Liver (tissue), 9 donors: Measurements from ENCODE around the gene CHERP. TPM values are rescaled to one million over a fixed set of nuclear protein-coding genes. Genes with fewer than 3 reads are reported as not detected.
A peak's percentile ranks its signal among the peaks of the same experiment; 100 is the strongest.

Experiments
- DNase-seq: peaks from one replicate; pipeline ENCODE4 v3.0.0-alpha.2; 2017; ENCODE audit warnings: low spot score
- H3K27ac ChIP-seq, 2 donors: one replicate each; pipeline ENCODE4 v1.7.0; 2013; ENCODE audit warnings: inconsistent platforms in 2 of 2, low read length in 2 of 2, control low read depth in 1 of 2, low read depth in 1 of 2, mild to moderate bottlenecking in 1 of 2
- H3K27me3 ChIP-seq, 4 donors: one replicate each; pipeline versions ENCODE4 v1.6.1 to v1.7.0; 2013; ENCODE audit warnings: low read length in 3 of 4, inconsistent platforms in 1 of 4, mild to moderate bottlenecking in 1 of 4, moderate library complexity in 1 of 4; ENCODE audit not compliant: control insufficient read depth in 4 of 4, insufficient read depth in 4 of 4
- H3K36me3 ChIP-seq, 4 donors: one replicate each; pipeline versions ENCODE4 v1.6.1 to v1.7.0; 2013; ENCODE audit warnings: low read length in 3 of 4, mild to moderate bottlenecking in 3 of 4, low read depth in 1 of 4, moderate library complexity in 1 of 4; ENCODE audit not compliant: control insufficient read depth in 4 of 4, insufficient read depth in 3 of 4
- H3K4me1 ChIP-seq, 4 donors: one replicate each; pipeline versions ENCODE4 v1.6.1 to v1.7.0; 2013; ENCODE audit warnings: low read length in 3 of 4, mild to moderate bottlenecking in 3 of 4, moderate library complexity in 1 of 4; ENCODE audit not compliant: control insufficient read depth in 4 of 4, insufficient read depth in 4 of 4
- H3K4me3 ChIP-seq, 3 donors: one replicate each; pipeline versions ENCODE4 v1.6.1 to v1.7.0; 2013; ENCODE audit warnings: low read length in 3 of 3, control low read depth in 1 of 3, low read depth in 1 of 3, mild to moderate bottlenecking in 1 of 3
- H3K9ac ChIP-seq, 2 donors: one replicate each; pipeline ENCODE4 v1.7.0; 2013; ENCODE audit warnings: low read length in 2 of 2, mild to moderate bottlenecking in 2 of 2, moderate library complexity in 2 of 2, control low read depth in 1 of 2, low read depth in 1 of 2
- H3K9me3 ChIP-seq, 4 donors: one replicate each; pipeline versions ENCODE4 v1.6.1 to v1.7.0; 2013; ENCODE audit warnings: low read length in 3 of 4; ENCODE audit not compliant: control insufficient read depth in 4 of 4
- ATF3 ChIP-seq: IDR thresholded peaks from 2 replicates; pipeline ENCODE4 v1.6.1; 2016; ENCODE audit warnings: antibody characterized with exemption
- EGR1 ChIP-seq, 2 donors: IDR thresholded peaks; 2 replicates each; pipeline ENCODE4 v1.6.1; 2016 to 2018; ENCODE audit warnings: antibody characterized with exemption in 2 of 2, low read depth in 2 of 2
- FOXA1 ChIP-seq: IDR thresholded peaks from 2 replicates; pipeline ENCODE4 v1.6.1; 2016; ENCODE audit warnings: antibody characterized with exemption
- FOXA2 ChIP-seq: IDR thresholded peaks from 2 replicates; pipeline ENCODE4 v1.6.1; 2016; ENCODE audit warnings: antibody characterized with exemption
- GABPA ChIP-seq, 2 donors: IDR thresholded peaks in 1 of 2; conservative IDR thresholded peaks in 1 of 2; 2 replicates each; pipeline ENCODE4 v1.6.1; 2016; ENCODE audit warnings: antibody characterized with exemption in 2 of 2, mild to moderate bottlenecking in 1 of 2, moderate library complexity in 1 of 2
- HNF4A ChIP-seq, 2 donors: conservative IDR thresholded peaks; 2 replicates each; pipeline ENCODE4 v1.6.1; 2016; ENCODE audit warnings: antibody characterized with exemption in 2 of 2, mild to moderate bottlenecking in 2 of 2
- HNF4G ChIP-seq: IDR thresholded peaks from 2 replicates; pipeline ENCODE4 v1.6.1; 2016; ENCODE audit warnings: antibody characterized with exemption
- JUND ChIP-seq, 2 donors: IDR thresholded peaks; 2 replicates each; pipeline ENCODE4 v1.6.1; 2016; ENCODE audit warnings: antibody characterized with exemption in 2 of 2
- NR2F2 ChIP-seq: IDR thresholded peaks from 2 replicates; pipeline ENCODE4 v1.6.1; 2016; ENCODE audit warnings: antibody characterized with exemption
- RAD21 ChIP-seq, 2 donors: IDR thresholded peaks; 2 replicates each; pipeline ENCODE4 v1.6.1; 2016; ENCODE audit warnings: antibody characterized with exemption in 2 of 2, mild to moderate bottlenecking in 2 of 2
- REST ChIP-seq: IDR thresholded peaks from 2 replicates; pipeline ENCODE4 v1.6.1; 2016; ENCODE audit warnings: antibody characterized with exemption, mild to moderate bottlenecking
- RXRA ChIP-seq, 2 donors: IDR thresholded peaks; 2 replicates each; pipeline ENCODE4 v1.6.1; 2017 to 2018; ENCODE audit warnings: antibody characterized with exemption in 2 of 2, mild to moderate bottlenecking in 1 of 2
- SP1 ChIP-seq: IDR thresholded peaks from 2 replicates; pipeline ENCODE4 v1.6.1; 2018; ENCODE audit warnings: antibody characterized with exemption, mild to moderate bottlenecking
- TAF1 ChIP-seq: conservative IDR thresholded peaks from 2 replicates; pipeline ENCODE4 v1.6.1; 2016; ENCODE audit warnings: antibody characterized with exemption, mild to moderate bottlenecking
- YY1 ChIP-seq: IDR thresholded peaks from 2 replicates; pipeline ENCODE4 v1.6.1; 2016; ENCODE audit warnings: antibody characterized with exemption, mild to moderate bottlenecking
- ZBTB33 ChIP-seq: IDR thresholded peaks from 2 replicates; pipeline ENCODE4 v1.6.1; 2016; ENCODE audit warnings: antibody characterized with exemption
- WGBS: extraction: QIAGEN DNeasy Blood & Tissue Kit; methylation state at CpG from one replicate; pipeline ENCODE4 v1.1.7; 2013; 5-methylcytosine and 5-hydroxymethylcytosine counted together
- polyA plus RNA-seq, 2 donors: library from polyadenylated mRNA; stranded (reverse) in 1 of 2; unstranded in 1 of 2; fragments of 200-250 nt in 1 of 2; fragments of >200 nt in 1 of 2; fragmentation: Nextera tagmentation in 1 of 2; extraction: Ambion mirVana in 1 of 2; gene quantifications; one replicate each; pipeline versions ENCODE4 v1.2.1 to v1.2.3, GENCODE V29; 2013 to 2015
- total RNA-seq, 2 donors: library from RNA; depleted of rRNA; stranded (reverse); fragments of >200 nt; gene quantifications; one replicate each; pipeline ENCODE4 v1.2.3, GENCODE V29; 2014
- TF ChIP-seq, protein P1 (sequence below): IDR thresholded peaks from 2 replicates; pipeline ENCODE4 v1.6.1; 2016; ENCODE audit warnings: antibody characterized with exemption
- TF ChIP-seq, protein P2 (sequence below): fragments of 150-350 bp; IDR thresholded peaks from 2 replicates; pipeline ENCODE4 v1.5.1; 2017; ENCODE audit warnings: improper control_type of control experiment, low read depth, low read length; ENCODE audit not compliant: missing input control
- donor health status: healthy.
- donor health status: healthy.
- donor health status: healthy.
- donor health status: healthy.
- donor health status: healthy.

The CHERP gene
- total and polyA plus RNA-seq, 4 donors: 8.5 to 14.0 (median 9.0) TPM

DNA sequence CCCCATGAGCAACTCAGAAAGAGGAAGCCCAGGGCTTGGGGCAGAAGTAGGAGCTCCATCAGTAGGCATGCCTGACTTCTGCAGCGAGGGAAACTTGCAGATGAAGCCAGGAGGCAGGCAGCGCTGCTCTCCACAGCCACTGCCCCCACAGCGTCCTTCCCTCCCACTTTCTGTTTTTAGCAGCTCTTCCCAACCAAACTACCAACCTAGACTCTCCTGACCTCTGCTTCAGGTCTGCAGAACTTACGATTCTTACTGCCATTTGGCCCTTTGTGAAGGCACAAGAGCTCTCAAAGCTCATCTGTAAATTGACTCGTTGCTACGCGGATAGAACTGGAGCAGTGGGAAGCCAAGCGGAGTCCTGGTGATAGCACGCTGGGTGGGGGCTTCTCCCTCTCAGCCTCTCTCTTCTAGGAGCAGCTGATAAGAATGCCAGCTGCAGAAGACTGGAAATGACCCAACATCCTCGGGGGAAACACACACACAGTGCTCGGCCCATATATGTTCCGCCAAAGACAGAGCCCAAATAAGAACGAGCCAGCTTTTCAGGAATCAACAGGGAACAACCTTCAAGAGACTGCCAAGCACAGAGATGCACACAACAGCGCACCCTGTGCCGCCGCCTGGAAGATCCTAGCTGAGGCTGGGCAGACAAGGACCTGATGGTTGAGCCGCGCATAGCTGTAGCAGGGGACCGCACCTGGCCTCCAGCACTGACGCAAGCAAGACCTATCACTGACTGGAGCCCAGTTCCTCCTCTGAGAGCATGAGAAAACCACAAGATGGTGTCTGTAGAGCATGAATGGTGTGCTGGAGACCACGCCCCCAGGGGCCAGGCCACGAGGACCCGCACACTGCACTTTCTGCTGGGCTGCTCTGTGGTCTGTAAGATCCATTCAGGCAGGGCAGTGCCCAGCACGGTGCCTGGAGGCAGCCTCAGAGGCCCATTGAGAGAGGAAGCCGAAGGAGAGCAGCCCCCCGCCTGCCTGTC, 45.9 kb upstream of the CHERP start:
- H3K4me1 ChIP-seq: peaks cover 8 to 52% (median 27%) of the 10 kb centered on the region in 4 donors
- TF ChIP-seq, protein P1, sequence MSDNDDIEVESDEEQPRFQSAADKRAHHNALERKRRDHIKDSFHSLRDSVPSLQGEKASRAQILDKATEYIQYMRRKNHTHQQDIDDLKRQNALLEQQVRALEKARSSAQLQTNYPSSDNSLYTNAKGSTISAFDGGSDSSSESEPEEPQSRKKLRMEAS: no peak
- TF ChIP-seq HNF4A (conservative IDR thresholded peaks at IDR 0.05): no peak
- no peak for TF ChIP-seq YY1
- TF ChIP-seq FOXA2: no peak
- TF ChIP-seq, protein P2, sequence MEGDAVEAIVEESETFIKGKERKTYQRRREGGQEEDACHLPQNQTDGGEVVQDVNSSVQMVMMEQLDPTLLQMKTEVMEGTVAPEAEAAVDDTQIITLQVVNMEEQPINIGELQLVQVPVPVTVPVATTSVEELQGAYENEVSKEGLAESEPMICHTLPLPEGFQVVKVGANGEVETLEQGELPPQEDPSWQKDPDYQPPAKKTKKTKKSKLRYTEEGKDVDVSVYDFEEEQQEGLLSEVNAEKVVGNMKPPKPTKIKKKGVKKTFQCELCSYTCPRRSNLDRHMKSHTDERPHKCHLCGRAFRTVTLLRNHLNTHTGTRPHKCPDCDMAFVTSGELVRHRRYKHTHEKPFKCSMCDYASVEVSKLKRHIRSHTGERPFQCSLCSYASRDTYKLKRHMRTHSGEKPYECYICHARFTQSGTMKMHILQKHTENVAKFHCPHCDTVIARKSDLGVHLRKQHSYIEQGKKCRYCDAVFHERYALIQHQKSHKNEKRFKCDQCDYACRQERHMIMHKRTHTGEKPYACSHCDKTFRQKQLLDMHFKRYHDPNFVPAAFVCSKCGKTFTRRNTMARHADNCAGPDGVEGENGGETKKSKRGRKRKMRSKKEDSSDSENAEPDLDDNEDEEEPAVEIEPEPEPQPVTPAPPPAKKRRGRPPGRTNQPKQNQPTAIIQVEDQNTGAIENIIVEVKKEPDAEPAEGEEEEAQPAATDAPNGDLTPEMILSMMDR: no peak
- TF ChIP-seq EGR1 (IDR thresholded peaks at IDR 0.05; ENCODE audit: low read depth in 2 of 2): no peak
- TF ChIP-seq HNF4G: no peak
- no peak for TF ChIP-seq RAD21 (IDR thresholded peaks at IDR 0.05)
- TF ChIP-seq RXRA (IDR thresholded peaks at IDR 0.05): no peak
- TF ChIP-seq REST: no peak
- TF ChIP-seq TAF1: no peak
- no peak for TF ChIP-seq GABPA (IDR thresholded peaks at IDR 0.05 in 1 of 2, conservative IDR thresholded peaks at IDR 0.05 in 1 of 2)
- TF ChIP-seq JUND (IDR thresholded peaks at IDR 0.05): no peak
- TF ChIP-seq NR2F2: no peak
- no peak for TF ChIP-seq SP1
- TF ChIP-seq ZBTB33: no peak
- no peak for TF ChIP-seq ATF3
- TF ChIP-seq FOXA1: no peak

More for the DNA sequence above, 45.9 kb upstream of the CHERP start:
- Histone ChIP-seq H3K9me3 (no peaks in the 10 kb centered on the region), H3K9ac (no peak overlapping the region), H3K27me3 (no peaks in the 10 kb centered on the region), H3K27ac (peak overlapping the region in 1 of 2 donors; percentile 2), H3K36me3 (no peaks in the 10 kb centered on the region), H3K4me3 (no peak overlapping the region)
- 65% methylated on average over 26 of the region's 26 CpGs for WGBS
- DNase-seq: no peak
